ENCODE measurements around the gene PLXNA4. TPM values are rescaled to one million over a fixed set of nuclear protein-coding genes. Genes with fewer than 3 reads are reported as not detected.
A peak's percentile ranks its signal among the peaks of the same experiment; 100 is the strongest.

Gene PLXNA4
- total RNA-seq, 1 donor from 2014 or later, result 3.3 TPM

- Histone ChIP-seq H3K9me3 (ENCODE audit: insufficient read depth, low read depth, low read length) (no peaks in the 10 kb centered on the region), H3K79me2 (ENCODE audit: insufficient read depth, low read length) (no peaks in the 10 kb centered on the region), H3K4me2 (ENCODE audit: low read length) (peak overlapping the region; percentile 61), H4K20me1 (ENCODE audit: insufficient read depth, low read length) (no peaks in the 10 kb centered on the region), H3K4me3 (ENCODE audit: insufficient read depth, low read depth, low read length) (no peak overlapping the region), H3K4me1 (ENCODE audit: insufficient read depth, low read length) (peaks cover 12% of the 10 kb centered on the region), H3K27ac (ENCODE audit: low read depth, low read length) (peak overlapping the region; percentile 2), H3K9ac (ENCODE audit: low read length) (no peak overlapping the region), H2AFZ (ENCODE audit: low read depth, low read length) (peak overlapping the region; percentile 11), H3K27me3 (ENCODE audit: insufficient read depth, low read length) (no peaks in the 10 kb centered on the region), H3K36me3 (ENCODE audit: insufficient read depth, low read length) (no peaks in the 10 kb centered on the region)
- peaks cover 9% of the 10 kb centered on the region for H3K27me3 Mint-ChIP-seq (ENCODE audit: low read depth, unreplicated experiment)
- H3K4me1 Mint-ChIP-seq (ENCODE audit: low read depth, unreplicated experiment), result peaks cover 20% of the 10 kb centered on the region
- TF ChIP-seq EZH2 (IDR thresholded peaks at IDR 0.05; ENCODE audit: insufficient read depth, low read length) (no peak), CTCF (IDR thresholded peaks at IDR 0.05; ENCODE audit: insufficient read depth, low read depth, low read length) (no peak)
- no peak for FAIRE-seq
- no peaks in the 10 kb centered on the region for H3K36me3 Mint-ChIP-seq (ENCODE audit: low read depth, unreplicated experiment)
- H3K27ac Mint-ChIP-seq (ENCODE audit: unreplicated experiment), result peak overlapping the region; percentile 86
- no peak for DNase-seq (ENCODE audit: low read depth)
- no peaks in the 10 kb centered on the region for H3K9me3 Mint-ChIP-seq (ENCODE audit: unreplicated experiment)
- no peak overlapping the region for H3K4me3 Mint-ChIP-seq (ENCODE audit: unreplicated experiment)
Measured at GRCh38 chr7:132618271-132618955, 42.1 kb upstream of the PLXNA4 start.

GRCh38 chr7:132614428-132615318, 38.4 kb upstream of the PLXNA4 start:
- Histone ChIP-seq H3K79me2 (ENCODE audit: insufficient read depth, low read length) (no peaks in the 10 kb centered on the region), H3K9ac (ENCODE audit: low read length) (peak overlapping the region; percentile 13), H3K27ac (ENCODE audit: low read depth, low read length) (no peak overlapping the region), H3K9me3 (ENCODE audit: insufficient read depth, low read depth, low read length) (no peaks in the 10 kb centered on the region), H3K4me2 (ENCODE audit: low read length) (peak overlapping the region; percentile 77), H3K4me3 (ENCODE audit: insufficient read depth, low read depth, low read length) (peak overlapping the region; percentile 31), H4K20me1 (ENCODE audit: insufficient read depth, low read length) (no peaks in the 10 kb centered on the region), H3K4me1 (ENCODE audit: insufficient read depth, low read length) (peaks cover 12% of the 10 kb centered on the region), H3K36me3 (ENCODE audit: insufficient read depth, low read length) (no peaks in the 10 kb centered on the region), H3K27me3 (ENCODE audit: insufficient read depth, low read length) (peaks cover 3% of the 10 kb centered on the region), H2AFZ (ENCODE audit: low read depth, low read length) (peak overlapping the region; percentile 73)
- Mint-ChIP-seq H3K9me3 (ENCODE audit: unreplicated experiment) (no peaks in the 10 kb centered on the region), H3K27ac (ENCODE audit: unreplicated experiment) (no peak overlapping the region), H3K36me3 (ENCODE audit: low read depth, unreplicated experiment) (no peaks in the 10 kb centered on the region), H3K27me3 (ENCODE audit: low read depth, unreplicated experiment) (peaks cover 39% of the 10 kb centered on the region), H3K4me1 (ENCODE audit: low read depth, unreplicated experiment) (peaks cover 20% of the 10 kb centered on the region), H3K4me3 (ENCODE audit: unreplicated experiment) (peak overlapping the region; percentile 63)
- TF ChIP-seq EZH2 (IDR thresholded peaks at IDR 0.05; ENCODE audit: insufficient read depth, low read length) (no peak), CTCF (IDR thresholded peaks at IDR 0.05; ENCODE audit: insufficient read depth, low read depth, low read length) (no peak)
- DNase-seq (ENCODE audit: low read depth) (no peak), FAIRE-seq (no peak)

All from astrocyte (in vitro differentiated cells and primary cell).